ENCODE measurements around the gene LINC00237.

GRCh38 chr20:21146215-21146614, 40.1 kb upstream of the LINC00237 start:
- no peak for TF ChIP-seq CTCF (conservative IDR thresholded peaks at IDR 0.05; ENCODE audit: low read depth in 2 of 2)
- no peak for TF ChIP-seq EZH2 (IDR thresholded peaks at IDR 0.05; ENCODE audit: low read depth, unreplicated experiment)
- no peak for TF ChIP-seq POLR2AphosphoS5 (IDR thresholded peaks at IDR 0.05; ENCODE audit: low read depth)

Measured in GM23338 (cell line).